Prostate gland (tissue), 2 donors: ENCODE results near the gene CACNA1S.

Source experiments
- POLR2AphosphoS5 ChIP-seq: sonication (generic); formaldehyde crosslinking; IDR thresholded peaks from one replicate; pipeline ENCODE4 v1.6.1; 2017; ENCODE audit warnings: antibody characterized with exemption
- TF ChIP-seq, protein P1 (sequence below), 4 experiments: fragments of 200-600 bp in 2 of 4; fragments of 450-650 bp in 2 of 4; sonication (generic) in 2 of 4; IDR thresholded peaks; 1 replicate in 3 of 4; 2 replicates in 1 of 4; pipeline ENCODE4 v1.5.1; 2016 to 2019; ENCODE audit warnings: antibody characterized with exemption in 4 of 4, mild to moderate bottlenecking in 2 of 4, moderate library complexity in 2 of 4

DNA sequence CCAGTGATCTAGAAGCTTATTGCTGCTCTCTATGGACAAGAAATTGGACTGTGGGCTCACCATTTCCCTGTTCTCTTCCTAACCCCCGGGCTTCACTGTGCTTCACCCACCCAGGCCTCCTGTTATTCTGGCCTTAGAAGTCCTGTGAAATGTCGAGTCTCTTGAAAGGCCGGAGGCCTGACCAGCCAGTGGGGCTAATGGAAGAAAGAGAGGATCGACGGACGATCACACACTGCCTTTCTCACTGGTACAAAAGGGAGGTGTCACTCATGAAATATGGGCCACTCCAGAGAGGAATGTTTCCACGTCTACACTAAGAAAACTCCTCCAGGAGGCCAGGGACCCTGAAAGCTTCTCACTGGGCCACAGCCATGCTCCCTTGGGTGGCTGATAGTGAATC, 36.1 kb downstream of the CACNA1S start:
- TF ChIP-seq, protein P1, sequence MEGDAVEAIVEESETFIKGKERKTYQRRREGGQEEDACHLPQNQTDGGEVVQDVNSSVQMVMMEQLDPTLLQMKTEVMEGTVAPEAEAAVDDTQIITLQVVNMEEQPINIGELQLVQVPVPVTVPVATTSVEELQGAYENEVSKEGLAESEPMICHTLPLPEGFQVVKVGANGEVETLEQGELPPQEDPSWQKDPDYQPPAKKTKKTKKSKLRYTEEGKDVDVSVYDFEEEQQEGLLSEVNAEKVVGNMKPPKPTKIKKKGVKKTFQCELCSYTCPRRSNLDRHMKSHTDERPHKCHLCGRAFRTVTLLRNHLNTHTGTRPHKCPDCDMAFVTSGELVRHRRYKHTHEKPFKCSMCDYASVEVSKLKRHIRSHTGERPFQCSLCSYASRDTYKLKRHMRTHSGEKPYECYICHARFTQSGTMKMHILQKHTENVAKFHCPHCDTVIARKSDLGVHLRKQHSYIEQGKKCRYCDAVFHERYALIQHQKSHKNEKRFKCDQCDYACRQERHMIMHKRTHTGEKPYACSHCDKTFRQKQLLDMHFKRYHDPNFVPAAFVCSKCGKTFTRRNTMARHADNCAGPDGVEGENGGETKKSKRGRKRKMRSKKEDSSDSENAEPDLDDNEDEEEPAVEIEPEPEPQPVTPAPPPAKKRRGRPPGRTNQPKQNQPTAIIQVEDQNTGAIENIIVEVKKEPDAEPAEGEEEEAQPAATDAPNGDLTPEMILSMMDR (IDR thresholded peaks at IDR 0.05) = no peak
- no peak for TF ChIP-seq POLR2AphosphoS5
